ENCODE data around the gene CENPQ. TPM values are rescaled to one million over a fixed set of nuclear protein-coding genes. Genes with fewer than 3 reads are reported as not detected.

The CENPQ gene
- total and polyA plus RNA-seq, 2 of the 8 experiments (the other 6 are each of a cell fraction or from before 2014, with no cell fraction given) = 9.4 to 19.6 TPM

DNA sequence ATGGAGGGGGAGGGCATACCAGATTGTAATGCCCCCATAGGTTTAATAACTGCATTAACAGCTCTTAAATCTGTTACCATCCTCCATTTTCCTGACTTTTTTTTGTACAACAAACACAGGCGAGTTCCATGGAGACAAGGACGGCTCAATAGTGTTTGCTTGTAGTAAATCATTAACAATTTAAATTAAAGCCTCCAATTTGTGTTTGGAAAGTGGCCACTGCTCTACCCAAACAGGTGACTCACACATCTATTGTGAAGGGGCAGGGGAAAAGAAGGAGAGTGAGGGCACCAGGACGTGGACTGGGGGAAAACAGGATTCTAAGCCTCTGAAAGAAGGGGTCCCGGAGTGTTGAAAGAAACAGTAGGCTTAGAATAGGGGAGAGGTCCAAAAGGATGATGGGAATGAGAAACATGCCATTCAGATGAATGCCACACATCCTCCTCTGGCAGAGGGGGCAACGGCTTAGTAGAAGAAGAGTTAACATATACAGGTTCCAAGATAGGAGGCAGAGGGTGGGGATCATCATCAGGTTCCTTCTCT lies 43.5 kb downstream of the CENPQ start (continued):
- TF ChIP-seq CTCF (IDR thresholded peaks at IDR 0.05; ENCODE audit: control extremely low read depth in 1 of 3, insufficient read depth in 1 of 3, low read depth in 1 of 3, low read length in 3 of 3) = no peak
- no peak for TF ChIP-seq TAF7 (optimal IDR thresholded peaks at IDR 0.05; ENCODE audit: borderline replicate concordance, low read depth, low read length)
- no peak for TF ChIP-seq BRCA1 (IDR thresholded peaks at IDR 0.05; ENCODE audit: low read depth, low read length)
- no peak for TF ChIP-seq JUND (IDR thresholded peaks at IDR 0.05; ENCODE audit: low read length)
- TF ChIP-seq SAP30 (IDR thresholded peaks at IDR 0.05; ENCODE audit: insufficient read depth, insufficient replicate concordance, low read length) = no peak
- no peak for TF ChIP-seq SIN3A (conservative IDR thresholded peaks at IDR 0.05 in 1 of 2, IDR thresholded peaks at IDR 0.05 in 1 of 2; ENCODE audit: low read depth in 1 of 2, low read length in 2 of 2)

Data from H1 (cell line).